Measurements from ENCODE around the gene THSD7B. TPM values are rescaled to one million over a fixed set of nuclear protein-coding genes. Genes with fewer than 3 reads are reported as not detected.

Gene THSD7B
- total RNA-seq, 1 donor from 2014 or later: not detected

- peaks cover 3% of the 10 kb centered on the region for H3K36me3 Mint-ChIP-seq (ENCODE audit: unreplicated experiment)
- DNase-seq (ENCODE audit: extremely low spot score, unreplicated experiment): no peak
- no peak overlapping the region for H3K27ac Mint-ChIP-seq (ENCODE audit: unreplicated experiment)
- no peaks in the 10 kb centered on the region for H3K27me3 Mint-ChIP-seq (ENCODE audit: unreplicated experiment)
- H3K4me3 Mint-ChIP-seq (ENCODE audit: unreplicated experiment): no peak overlapping the region
- H3K4me1 Mint-ChIP-seq (ENCODE audit: unreplicated experiment): peaks cover 28% of the 10 kb centered on the region
- no peak for TF ChIP-seq CTCF (IDR thresholded peaks at IDR 0.05)
- peaks cover 8% of the 10 kb centered on the region for H3K9me3 Mint-ChIP-seq (ENCODE audit: unreplicated experiment)
Measured at GRCh38 chr2:137151731-137152130, 386.4 kb downstream of the THSD7B start.

- Mint-ChIP-seq H3K9me3 (ENCODE audit: unreplicated experiment) (no peaks in the 10 kb centered on the region), H3K4me1 (ENCODE audit: unreplicated experiment) (peaks cover 29% of the 10 kb centered on the region), H3K4me3 (ENCODE audit: unreplicated experiment) (no peak overlapping the region), H3K27me3 (ENCODE audit: unreplicated experiment) (no peaks in the 10 kb centered on the region), H3K27ac (ENCODE audit: unreplicated experiment) (peak overlapping the region; percentile 63), H3K36me3 (ENCODE audit: unreplicated experiment) (no peaks in the 10 kb centered on the region)
- TF ChIP-seq CTCF (IDR thresholded peaks at IDR 0.05): no peak
- DNase-seq (ENCODE audit: extremely low spot score, unreplicated experiment): no peak
Measured at GRCh38 chr2:137154946-137155345, 389.6 kb downstream of the THSD7B start.

GRCh38 chr2:137155356-137156104, 390.2 kb downstream of the THSD7B start:
- no peak for TF ChIP-seq CTCF (IDR thresholded peaks at IDR 0.05)
- Mint-ChIP-seq H3K4me1 (ENCODE audit: unreplicated experiment) (peaks cover 29% of the 10 kb centered on the region), H3K27me3 (ENCODE audit: unreplicated experiment) (no peaks in the 10 kb centered on the region), H3K4me3 (ENCODE audit: unreplicated experiment) (no peak overlapping the region), H3K27ac (ENCODE audit: unreplicated experiment) (peak overlapping the region; percentile 63), H3K9me3 (ENCODE audit: unreplicated experiment) (no peaks in the 10 kb centered on the region), H3K36me3 (ENCODE audit: unreplicated experiment) (no peaks in the 10 kb centered on the region)
- no peak for DNase-seq (ENCODE audit: extremely low spot score, unreplicated experiment)

- Mint-ChIP-seq H3K9me3 (ENCODE audit: unreplicated experiment) (no peaks in the 10 kb centered on the region), H3K36me3 (ENCODE audit: unreplicated experiment) (no peaks in the 10 kb centered on the region), H3K27me3 (ENCODE audit: unreplicated experiment) (no peaks in the 10 kb centered on the region), H3K4me3 (ENCODE audit: unreplicated experiment) (no peak overlapping the region), H3K27ac (ENCODE audit: unreplicated experiment) (peak overlapping the region; percentile 47), H3K4me1 (ENCODE audit: unreplicated experiment) (peaks cover 29% of the 10 kb centered on the region)
- TF ChIP-seq CTCF (IDR thresholded peaks at IDR 0.05): no peak
- DNase-seq (ENCODE audit: extremely low spot score, unreplicated experiment): no peak
Measured at GRCh38 chr2:137156221-137156844, 391.0 kb downstream of the THSD7B start.

- no peak overlapping the region for H3K4me3 Mint-ChIP-seq (ENCODE audit: unreplicated experiment)
- no peak overlapping the region for H3K27ac Mint-ChIP-seq (ENCODE audit: unreplicated experiment)
- no peaks in the 10 kb centered on the region for H3K36me3 Mint-ChIP-seq (ENCODE audit: unreplicated experiment)
- H3K27me3 Mint-ChIP-seq (ENCODE audit: unreplicated experiment): no peaks in the 10 kb centered on the region
- DNase-seq (ENCODE audit: extremely low spot score, unreplicated experiment): no peak
- H3K9me3 Mint-ChIP-seq (ENCODE audit: unreplicated experiment): no peaks in the 10 kb centered on the region
- TF ChIP-seq CTCF (IDR thresholded peaks at IDR 0.05): no peak
- H3K4me1 Mint-ChIP-seq (ENCODE audit: unreplicated experiment): peaks cover 29% of the 10 kb centered on the region
Measured at GRCh38 chr2:137157851-137158250, 392.5 kb downstream of the THSD7B start.

Data from osteocyte (in vitro differentiated cells).